ENCODE results near the gene CCDC120.

Gene CCDC120

GRCh38 chrX:49061490-49061889 lies 2.7 kb downstream of the CCDC120 start:
- in situ Hi-C loops (cut with MboI; ENCODE audit: low sequenced_read_pairs) = no loop called here

- in situ Hi-C loops (cut with MboI; ENCODE audit: low sequenced_read_pairs) = no loop called here
These were observed 3.1 kb downstream of the CCDC120 start for GRCh38 chrX:49061916-49062315.

GRCh38 chrX:49063715-49064114 lies 4.9 kb downstream of the CCDC120 start:
- in situ Hi-C loops (cut with MboI; ENCODE audit: low sequenced_read_pairs) = no loop called here

GRCh38 chrX:49064303-49064702 lies 5.5 kb downstream of the CCDC120 start:
- in situ Hi-C loops (cut with MboI; ENCODE audit: low sequenced_read_pairs) = no loop called here

GRCh38 chrX:49064735-49065134 lies 5.9 kb downstream of the CCDC120 start:
- in situ Hi-C loops (cut with MboI; ENCODE audit: low sequenced_read_pairs) = no loop called here

GRCh38 chrX:49066278-49066677 lies 7.5 kb downstream of the CCDC120 start:
- in situ Hi-C loops (cut with MboI; ENCODE audit: low sequenced_read_pairs) = no loop called here

- in situ Hi-C loops (cut with MboI; ENCODE audit: low sequenced_read_pairs) = no loop called here
These were observed 7.9 kb downstream of the CCDC120 start for GRCh38 chrX:49066690-49067089.

- in situ Hi-C loops (cut with MboI; ENCODE audit: low sequenced_read_pairs) = no loop called here
These were observed 8.7 kb downstream of the CCDC120 start for GRCh38 chrX:49067285-49068120.

GRCh38 chrX:49069038-49069437 lies 10.2 kb downstream of the CCDC120 start:
- in situ Hi-C loops (cut with MboI; ENCODE audit: low sequenced_read_pairs) = no loop called here

- in situ Hi-C loops (cut with MboI; ENCODE audit: low sequenced_read_pairs) = no loop called here
These were observed 12.2 kb downstream of the CCDC120 start for GRCh38 chrX:49070988-49071387.

GRCh38 chrX:49071877-49072711 lies 13.3 kb downstream of the CCDC120 start:
- in situ Hi-C loops (cut with MboI; ENCODE audit: low sequenced_read_pairs) = no loop called here

GRCh38 chrX:49072712-49073095 lies 13.9 kb downstream of the CCDC120 start:
- in situ Hi-C loops (cut with MboI; ENCODE audit: low sequenced_read_pairs) = no loop called here

GRCh38 chrX:49073601-49074575 lies 15.1 kb downstream of the CCDC120 start, which contains the start of gene PRAF2:
Gene PRAF2 (minus strand): TSS chrX:49074002. CDS start chrX:49073987, 15 bp downstream.
- in situ Hi-C loops (cut with MboI; ENCODE audit: low sequenced_read_pairs) = no loop called here

GRCh38 chrX:49075347-49075746 lies 16.5 kb downstream of the CCDC120 start:
- in situ Hi-C loops (cut with MboI; ENCODE audit: low sequenced_read_pairs) = no loop called here

GRCh38 chrX:49077941-49078340 lies 19.1 kb downstream of the CCDC120 start:
- in situ Hi-C loops (cut with MboI; ENCODE audit: low sequenced_read_pairs) = no loop called here

- in situ Hi-C loops (cut with MboI; ENCODE audit: low sequenced_read_pairs) = no loop called here
These were observed 21.0 kb downstream of the CCDC120 start, which contains the start of gene WDR45 for GRCh38 chrX:49079489-49080428. Gene WDR45 (minus strand): TSS chrX:49079887. CDS start chrX:49078095, 1,792 bp downstream.

- in situ Hi-C loops (cut with MboI; ENCODE audit: low sequenced_read_pairs) = no loop called here
These were observed 23.6 kb downstream of the CCDC120 start for GRCh38 chrX:49082271-49082871.

GRCh38 chrX:49089553-49089952 lies 30.8 kb downstream of the CCDC120 start:
- in situ Hi-C loops (cut with MboI; ENCODE audit: low sequenced_read_pairs) = no loop called here

- in situ Hi-C loops (cut with MboI; ENCODE audit: low sequenced_read_pairs) = no loop called here
These were observed 37.6 kb downstream of the CCDC120 start for GRCh38 chrX:49096419-49096818.
